Spleen (tissue), 11 donors: ENCODE data around the gene SOX6. TPM values are rescaled to one million over a fixed set of nuclear protein-coding genes. Genes with fewer than 3 reads are reported as not detected.

Experiments
- DNase-seq: peaks from one replicate; pipeline ENCODE4 v3.0.0-alpha.2; 2020
- H3K27ac ChIP-seq, 8 donors: fragments of 200-600 bp; sonication (generic) in 7 of 8; 1 replicate in 4 of 8; 2 replicates in 4 of 8; pipeline versions ENCODE4 v1.5.0 to v1.8.0; 2016 to 2021; ENCODE audit warnings: inconsistent platforms in 4 of 8, mild to moderate bottlenecking in 4 of 8, moderate library complexity in 1 of 8
- H3K27me3 ChIP-seq, 7 donors: fragments of 200-600 bp; sonication (generic) in 6 of 7; replicated peaks in 1 of 7; 1 replicate in 4 of 7; 2 replicates in 3 of 7; pipeline versions ENCODE4 v1.5.0 to v1.8.0; 2016 to 2021; ENCODE audit warnings: inconsistent platforms in 3 of 7, mild to moderate bottlenecking in 1 of 7
- H3K36me3 ChIP-seq, 6 donors: fragments of 200-600 bp; sonication (generic) in 5 of 6; 1 replicate in 4 of 6; 2 replicates in 2 of 6; pipeline versions ENCODE4 v1.5.0 to v1.8.0; 2016 to 2021; ENCODE audit warnings: inconsistent platforms in 2 of 6
- H3K4me1 ChIP-seq, 6 donors: fragments of 200-600 bp; sonication (generic) in 5 of 6; 1 replicate in 3 of 6; 2 replicates in 3 of 6; pipeline versions ENCODE4 v1.5.0 to v1.8.0; 2016 to 2021; ENCODE audit warnings: inconsistent platforms in 3 of 6
- H3K4me3 ChIP-seq, 8 donors: fragments of 200-600 bp; sonication (generic) in 7 of 8; 1 replicate in 4 of 8; 2 replicates in 4 of 8; pipeline versions ENCODE4 v1.5.0 to v1.8.0; 2016 to 2021; ENCODE audit warnings: inconsistent platforms in 4 of 8, mild to moderate bottlenecking in 4 of 8, moderate library complexity in 2 of 8
- H3K9me3 ChIP-seq, 8 donors: fragments of 200-600 bp; sonication (generic) in 7 of 8; 1 replicate in 4 of 8; 2 replicates in 4 of 8; pipeline versions ENCODE4 v1.5.0 to v1.8.0; 2016 to 2021; ENCODE audit warnings: inconsistent platforms in 4 of 8
- POLR2A ChIP-seq, 3 donors: fragments of 450-650 bp; IDR thresholded peaks; one replicate each; pipeline ENCODE4 v1.5.1; 2017; ENCODE audit warnings: antibody characterized with exemption in 3 of 3, mild to moderate bottlenecking in 1 of 3
- POLR2AphosphoS5 ChIP-seq, 3 donors: sonication (generic); formaldehyde crosslinking; IDR thresholded peaks; one replicate each; pipeline ENCODE4 v1.5.1; 2017; ENCODE audit warnings: antibody characterized with exemption in 3 of 3
- WGBS, 5 donors: extraction: QIAGEN DNeasy Blood & Tissue Kit in 3 of 5; methylation state at CpG; one replicate each; pipeline versions ENCODE4 v1.1.5 to v1.1.7; 2013 to 2018; 5-methylcytosine and 5-hydroxymethylcytosine counted together
- intact Hi-C: fragments of 100-400 bp; cut with DNase I; formaldehyde crosslinking; loops from one replicate; pipeline ENCODE4 v1.15.0; 2023; ENCODE audit warnings: low total_unique reads
- polyA plus RNA-seq, 3 donors: library from polyadenylated mRNA; stranded (reverse); fragments of 200-250 nt; gene quantifications; one replicate each; pipeline ENCODE4 v1.2.1, GENCODE V29; 2013
- total RNA-seq, 7 donors: library from RNA; depleted of rRNA in 3 of 7; stranded (reverse); fragments of >200 nt in 3 of 7; fragmentation: NEBNext Ultra II Directional in 4 of 7; extraction: Animal tissue kit (Norgen Biotek cat#: 25700) in 4 of 7; gene quantifications; one replicate each; pipeline versions ENCODE4 v1.1.0 to v1.2.1, GENCODE V29; 2016 to 2021
- TF ChIP-seq, protein P1 (sequence below), 11 experiments: fragments of 200-600 bp in 7 of 11; fragments of 450-650 bp in 4 of 11; sonication (generic) in 4 of 11; IDR thresholded peaks in 8 of 11; conservative IDR thresholded peaks in 3 of 11; 1 replicate in 7 of 11; 2 replicates in 4 of 11; pipeline versions ENCODE4 v1.4.0 to v1.8.0; 2016 to 2021; ENCODE audit warnings: antibody characterized with exemption in 11 of 11, inconsistent platforms in 4 of 11, mild to moderate bottlenecking in 1 of 11
- donor health status: healthy with polysubstance abuse.
- donor health status: DM: no; HTN: no; CAD: no; lungs with moderate emphysema.
- donor health status: DM: no; HTN: no; CAD: no.
- donor health status: Bipolar disorder and iron deficiency.
- donor health status: healthy.
- donor health status: DM: no; HTN: no; CAD: no.
- donor health status: DM: yes; HTN: yes; CAD: no.

Gene SOX6
- total and polyA plus RNA-seq, 10 donors, result 0.11 to 12.4 (median 3.7) TPM

DNA sequence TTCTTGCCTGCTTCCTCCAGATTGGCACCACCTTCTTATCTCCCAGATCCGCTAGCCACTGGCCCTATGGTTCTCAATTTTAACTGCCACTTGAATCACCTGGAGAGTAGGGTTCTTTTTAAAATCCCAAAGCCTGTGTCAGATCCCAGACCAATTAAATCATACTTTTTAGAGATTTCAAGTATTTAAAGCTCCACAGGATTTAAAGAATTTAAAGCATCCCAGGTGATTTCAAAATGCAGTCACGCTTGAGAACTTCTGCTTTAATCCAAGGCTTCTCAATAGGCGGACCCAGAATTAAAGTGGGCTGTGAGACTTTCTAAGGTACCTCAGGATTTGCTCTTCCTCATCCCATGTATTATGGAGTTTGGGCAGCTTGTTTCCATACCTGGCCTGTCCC is 400.0 kb downstream of the SOX6 start:
- intact Hi-C loops, result no loop called here
- no peaks in the 10 kb centered on the region for H3K9me3 ChIP-seq
- H3K4me1 ChIP-seq, result no peaks in the 10 kb centered on the region
- DNase-seq, result no peak
- H3K27ac ChIP-seq, result no peak overlapping the region
- H3K27me3 ChIP-seq, result no peaks in the 10 kb centered on the region
- TF ChIP-seq, protein P1, sequence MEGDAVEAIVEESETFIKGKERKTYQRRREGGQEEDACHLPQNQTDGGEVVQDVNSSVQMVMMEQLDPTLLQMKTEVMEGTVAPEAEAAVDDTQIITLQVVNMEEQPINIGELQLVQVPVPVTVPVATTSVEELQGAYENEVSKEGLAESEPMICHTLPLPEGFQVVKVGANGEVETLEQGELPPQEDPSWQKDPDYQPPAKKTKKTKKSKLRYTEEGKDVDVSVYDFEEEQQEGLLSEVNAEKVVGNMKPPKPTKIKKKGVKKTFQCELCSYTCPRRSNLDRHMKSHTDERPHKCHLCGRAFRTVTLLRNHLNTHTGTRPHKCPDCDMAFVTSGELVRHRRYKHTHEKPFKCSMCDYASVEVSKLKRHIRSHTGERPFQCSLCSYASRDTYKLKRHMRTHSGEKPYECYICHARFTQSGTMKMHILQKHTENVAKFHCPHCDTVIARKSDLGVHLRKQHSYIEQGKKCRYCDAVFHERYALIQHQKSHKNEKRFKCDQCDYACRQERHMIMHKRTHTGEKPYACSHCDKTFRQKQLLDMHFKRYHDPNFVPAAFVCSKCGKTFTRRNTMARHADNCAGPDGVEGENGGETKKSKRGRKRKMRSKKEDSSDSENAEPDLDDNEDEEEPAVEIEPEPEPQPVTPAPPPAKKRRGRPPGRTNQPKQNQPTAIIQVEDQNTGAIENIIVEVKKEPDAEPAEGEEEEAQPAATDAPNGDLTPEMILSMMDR (IDR thresholded peaks at IDR 0.05 in 8 of 11, conservative IDR thresholded peaks at IDR 0.05 in 3 of 11), result no peak
- TF ChIP-seq POLR2AphosphoS5 (IDR thresholded peaks at IDR 0.05) (no peak), POLR2A (IDR thresholded peaks at IDR 0.05) (no peak)
- no peak overlapping the region for H3K4me3 ChIP-seq
- 81 to 97% (median 91%) methylated on average over 3 of the region's 3 CpGs for WGBS, 5 donors
- no peaks in the 10 kb centered on the region for H3K36me3 ChIP-seq

DNA sequence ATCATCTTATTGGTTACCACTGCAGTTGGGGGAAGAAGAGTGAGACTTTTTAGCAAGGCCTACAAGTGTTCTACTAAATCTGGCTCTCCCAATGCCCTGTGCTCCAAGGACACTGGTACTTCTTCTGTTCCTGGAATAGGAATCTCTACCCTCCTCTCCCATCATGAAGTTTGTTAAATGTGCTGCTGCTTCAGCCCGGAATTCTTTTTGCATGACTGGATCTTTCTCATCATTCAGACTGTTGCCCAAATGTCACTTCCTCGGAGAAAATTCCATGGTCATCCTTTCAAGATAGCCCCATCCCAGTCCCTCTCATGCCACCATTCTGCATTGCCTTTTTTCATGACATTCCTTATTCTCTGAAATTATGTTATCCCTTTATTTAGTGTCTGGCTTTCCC is 400.8 kb downstream of the SOX6 start:
- Histone ChIP-seq H3K4me1 (no peaks in the 10 kb centered on the region), H3K27ac (no peak overlapping the region), H3K4me3 (no peak overlapping the region), H3K36me3 (no peaks in the 10 kb centered on the region), H3K9me3 (no peaks in the 10 kb centered on the region), H3K27me3 (no peaks in the 10 kb centered on the region)
- no peak for DNase-seq
- intact Hi-C loops, result no loop called here
- WGBS, 5 donors, result 35 to 91% (median 79%) methylated on average over 2 of the region's 2 CpGs
- TF ChIP-seq POLR2AphosphoS5 (IDR thresholded peaks at IDR 0.05) (no peak), POLR2A (IDR thresholded peaks at IDR 0.05) (no peak)
- TF ChIP-seq, protein P1 (IDR thresholded peaks at IDR 0.05 in 8 of 11, conservative IDR thresholded peaks at IDR 0.05 in 3 of 11), result no peak

DNA sequence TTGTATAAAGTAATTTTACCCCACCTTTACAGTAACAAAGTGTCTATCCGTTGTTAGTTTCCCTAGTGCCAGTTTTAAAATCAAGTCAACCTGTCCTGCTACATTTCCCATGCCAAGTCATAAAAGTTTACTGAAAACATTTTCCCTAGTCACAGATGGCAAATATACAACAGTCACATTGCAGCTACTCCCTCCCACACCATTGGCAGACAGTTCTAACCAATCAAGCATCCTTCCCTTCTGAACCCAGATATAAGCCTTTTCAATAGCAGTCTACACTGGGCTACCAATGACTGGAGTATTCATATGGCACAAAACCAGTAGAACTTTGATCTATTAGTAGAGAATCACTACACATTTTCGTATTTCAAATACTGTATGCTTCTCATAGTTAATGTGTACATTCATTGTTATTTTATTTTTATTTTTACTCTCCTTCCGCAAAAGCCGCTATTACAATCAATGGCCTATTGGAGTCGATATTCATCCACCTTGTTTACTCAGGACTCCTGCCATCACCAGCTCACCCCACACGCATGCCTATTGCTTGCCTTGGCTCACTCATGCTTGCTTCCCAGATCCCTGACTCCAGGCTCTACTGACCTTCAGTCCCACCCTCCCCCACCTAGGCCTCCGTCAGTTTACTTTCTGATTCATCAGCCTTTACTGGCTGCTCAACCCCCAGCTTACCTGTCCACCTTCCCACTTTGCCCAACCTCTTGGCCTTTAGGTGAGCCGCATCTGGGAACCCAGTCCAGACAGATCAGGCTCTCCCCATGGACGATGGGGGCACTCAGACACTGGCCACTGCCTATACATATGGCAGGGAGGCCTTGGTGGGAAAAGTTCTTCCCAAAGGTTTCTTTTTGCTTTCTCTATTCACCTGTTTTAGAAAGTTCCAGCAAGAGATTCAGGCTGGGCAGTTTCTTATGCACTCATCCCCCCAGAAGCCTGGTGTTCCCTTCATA is 408.4 kb downstream of the SOX6 start:
- no peaks in the 10 kb centered on the region for H3K27me3 ChIP-seq
- 88 to 96% (median 90%) methylated on average over 9 of the region's 9 CpGs for WGBS, 5 donors
- no peak for DNase-seq
- H3K27ac ChIP-seq, result no peak overlapping the region
- intact Hi-C loops, result no loop called here
- no peaks in the 10 kb centered on the region for H3K36me3 ChIP-seq
- no peak overlapping the region for H3K4me3 ChIP-seq
- no peaks in the 10 kb centered on the region for H3K4me1 ChIP-seq
- TF ChIP-seq POLR2A (IDR thresholded peaks at IDR 0.05) (no peak), POLR2AphosphoS5 (IDR thresholded peaks at IDR 0.05) (no peak)
- TF ChIP-seq, protein P1 (IDR thresholded peaks at IDR 0.05 in 8 of 11, conservative IDR thresholded peaks at IDR 0.05 in 3 of 11), result no peak
- H3K9me3 ChIP-seq, result peaks cover 0 to 20% (median 14%) of the 10 kb centered on the region in 8 donors

DNA sequence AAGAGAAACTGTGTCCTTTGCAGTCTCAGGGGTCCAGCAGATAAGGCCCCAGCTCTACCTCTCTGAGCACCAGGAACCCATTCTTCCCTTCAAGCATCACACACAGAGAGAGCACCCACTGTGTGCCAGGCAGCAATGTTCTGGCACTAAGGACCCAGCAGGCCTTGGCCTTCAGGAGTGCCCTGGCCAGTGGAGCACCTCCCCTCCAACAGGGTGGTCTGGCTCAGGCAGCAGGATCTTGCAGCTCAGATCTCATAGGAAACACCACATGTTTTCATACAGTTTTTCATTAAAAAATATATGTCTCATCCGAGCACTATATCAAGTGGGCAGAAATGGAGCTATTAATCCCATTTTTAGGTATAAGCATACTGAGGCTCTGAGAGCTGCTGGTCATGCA is 410.6 kb downstream of the SOX6 start:
- WGBS, 5 donors, result 75 to 100% (median 95%) methylated on average over 1 of the region's 1 CpG

More for the DNA sequence above, 410.6 kb downstream of the SOX6 start:
- Histone ChIP-seq H3K36me3 (no peaks in the 10 kb centered on the region), H3K27me3 (peaks cover 0 to 6% (median 0%) of the 10 kb centered on the region in 7 donors), H3K27ac (no peak overlapping the region), H3K4me1 (no peaks in the 10 kb centered on the region), H3K9me3 (peaks cover 0 to 26% (median 14%) of the 10 kb centered on the region in 8 donors), H3K4me3 (no peak overlapping the region)
- intact Hi-C loops, result no loop called here
- DNase-seq, result no peak
- TF ChIP-seq POLR2A (IDR thresholded peaks at IDR 0.05), result no peak
